Umbilical cord (tissue), 2 donors: ENCODE results near the gene NRBF2. TPM values are rescaled to one million over a fixed set of nuclear protein-coding genes. Genes with fewer than 3 reads are reported as not detected.
"Not testable (repeated sequence)": the region's sequence is repeated elsewhere in the genome, so short reads cannot be mapped to it uniquely, and the experiment has no call there.

ENCODE experiments used
- DNase-seq: peaks from one replicate; pipeline ENCODE4 v3.0.0-alpha.2; 2015; ENCODE audit warnings: low spot score
- total RNA-seq: library from RNA; depleted of rRNA; stranded (reverse); fragments of >200 nt; gene quantifications from one replicate; pipeline ENCODE4 v1.2.3, GENCODE V29; 2014; ENCODE audit warnings: low replicate concordance; ENCODE audit not compliant: insufficient read depth

Gene NRBF2
- total RNA-seq, 1 donor from 2014 or later = 23.1 TPM

- no peak for DNase-seq
Measured at GRCh38 chr10:63116452-63117072, 16.6 kb upstream of the NRBF2 start.

GRCh38 chr10:63119041-63119440 is 14.1 kb upstream of the NRBF2 start:
- no peak for DNase-seq

GRCh38 chr10:63120554-63120953 is 12.6 kb upstream of the NRBF2 start:
- peak; percentile 36 for DNase-seq

- no peak for DNase-seq
Measured at GRCh38 chr10:63123727-63124362, 9.3 kb upstream of the NRBF2 start.

GRCh38 chr10:63125459-63125858 is 7.7 kb upstream of the NRBF2 start:
- no peak for DNase-seq

GRCh38 chr10:63128443-63128842 is 4.7 kb upstream of the NRBF2 start:
- no peak for DNase-seq

- no peak for DNase-seq
Measured at GRCh38 chr10:63129888-63130287, 3.2 kb upstream of the NRBF2 start.

GRCh38 chr10:63132651-63133055 is 475 bp upstream of the NRBF2 start:
- no peak for DNase-seq

- no peak for DNase-seq
Measured at GRCh38 chr10:63133821-63134557, 861 bp downstream of the NRBF2 start.

- DNase-seq = no peak
Measured at GRCh38 chr10:63137306-63137705, 4.2 kb downstream of the NRBF2 start.

- no peak for DNase-seq
Measured at GRCh38 chr10:63140077-63140476, 6.9 kb downstream of the NRBF2 start.

GRCh38 chr10:63142136-63142535 is 9.0 kb downstream of the NRBF2 start:
- DNase-seq = no peak

- no peak for DNase-seq
Measured at GRCh38 chr10:63143987-63144386, 10.9 kb downstream of the NRBF2 start.

GRCh38 chr10:63145782-63146181 is 12.7 kb downstream of the NRBF2 start:
- no peak for DNase-seq

GRCh38 chr10:63146503-63146902 is 13.4 kb downstream of the NRBF2 start:
- DNase-seq = no peak

- no peak for DNase-seq
Measured at GRCh38 chr10:63150745-63151144, 17.6 kb downstream of the NRBF2 start.

GRCh38 chr10:63153868-63154545 is 20.9 kb downstream of the NRBF2 start:
- DNase-seq = not testable (repeated sequence)

- DNase-seq = no peak
Measured at GRCh38 chr10:63154546-63155387, 21.6 kb downstream of the NRBF2 start.

GRCh38 chr10:63155388-63156020 is 22.4 kb downstream of the NRBF2 start:
- DNase-seq = no peak

- no peak for DNase-seq
Measured at GRCh38 chr10:63156236-63156635, 23.1 kb downstream of the NRBF2 start.
